HG02759 (cell line): ENCODE results near the gene HLCS.

Experiments
- ATAC-seq: cut with Tn5 transposase; IDR thresholded peaks from one replicate; pipeline ENCODE4 v1.9.1; 2021; ENCODE audit warnings: mild to moderate bottlenecking, moderate library complexity; ENCODE audit not compliant: unreplicated experiment

HLCS gene

DNA sequence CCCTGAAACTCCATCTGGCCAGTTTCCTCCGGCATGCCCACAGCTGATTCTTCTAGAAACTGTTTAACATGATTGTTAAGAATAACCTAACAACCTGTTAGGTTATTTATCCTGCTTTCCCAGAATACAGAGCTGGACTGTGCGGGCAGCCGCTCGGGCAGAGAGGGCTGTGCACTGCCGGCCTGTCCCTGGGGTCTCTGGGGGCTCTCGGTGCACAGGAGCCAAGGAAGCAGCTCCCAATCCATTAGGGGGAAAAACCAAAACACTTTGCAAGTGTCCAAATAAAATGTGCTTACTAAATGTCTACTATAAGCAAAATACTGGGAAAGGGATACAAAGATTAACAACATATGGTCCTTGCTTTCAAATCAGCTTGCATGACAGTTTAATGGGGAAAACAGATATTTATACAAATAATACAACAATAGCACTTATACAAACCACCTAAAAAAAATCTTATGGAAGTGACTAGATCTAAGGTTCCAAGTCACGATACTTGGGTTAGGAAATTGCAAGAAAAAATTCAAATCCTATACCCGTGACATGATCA, 50.7 kb downstream of the HLCS start:
- no peak for ATAC-seq

- ATAC-seq, result no peak
Measured at GRCh38 chr21:36915014-36915695, 51.3 kb downstream of the HLCS start.

GRCh38 chr21:36914244-36915013, 52.0 kb downstream of the HLCS start:
- ATAC-seq, result no peak

- no peak for ATAC-seq
Measured at GRCh38 chr21:36913247-36914169, 53.0 kb downstream of the HLCS start.

DNA sequence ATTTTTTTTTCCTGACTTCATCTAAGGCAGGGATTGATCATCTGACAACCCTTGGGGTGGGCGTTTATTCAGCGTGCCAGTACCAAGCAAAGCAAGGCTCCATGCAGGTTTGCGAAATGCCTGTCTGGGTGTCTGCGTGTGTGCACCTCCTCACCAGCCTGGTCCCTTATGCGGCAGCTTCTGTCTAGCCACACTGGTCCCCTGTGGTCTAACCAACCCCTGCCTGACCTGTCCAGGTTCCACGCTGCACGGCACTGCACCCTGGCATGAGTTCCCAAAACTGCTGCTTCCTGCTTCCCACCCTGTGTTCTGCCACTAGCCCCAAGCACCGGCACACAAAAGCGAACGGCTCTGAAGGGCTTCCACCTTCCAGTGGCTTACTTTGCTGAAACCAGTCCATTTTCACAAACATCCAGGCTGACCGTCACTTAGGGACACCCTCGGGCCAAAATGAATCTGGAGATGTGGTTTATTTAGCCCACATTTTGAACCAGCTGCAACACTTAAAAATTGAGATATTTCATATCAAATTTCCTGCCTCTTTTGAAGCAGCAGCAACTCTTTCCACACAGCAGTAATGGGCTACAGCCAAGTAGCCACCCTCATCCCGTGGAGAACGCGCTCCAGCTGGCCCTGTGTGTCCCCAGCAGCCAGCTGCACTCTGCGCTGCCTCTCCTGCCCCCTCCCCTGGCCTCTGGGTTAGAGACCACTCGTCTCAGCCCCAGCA, 55.7 kb downstream of the HLCS start:
- no peak for ATAC-seq

DNA sequence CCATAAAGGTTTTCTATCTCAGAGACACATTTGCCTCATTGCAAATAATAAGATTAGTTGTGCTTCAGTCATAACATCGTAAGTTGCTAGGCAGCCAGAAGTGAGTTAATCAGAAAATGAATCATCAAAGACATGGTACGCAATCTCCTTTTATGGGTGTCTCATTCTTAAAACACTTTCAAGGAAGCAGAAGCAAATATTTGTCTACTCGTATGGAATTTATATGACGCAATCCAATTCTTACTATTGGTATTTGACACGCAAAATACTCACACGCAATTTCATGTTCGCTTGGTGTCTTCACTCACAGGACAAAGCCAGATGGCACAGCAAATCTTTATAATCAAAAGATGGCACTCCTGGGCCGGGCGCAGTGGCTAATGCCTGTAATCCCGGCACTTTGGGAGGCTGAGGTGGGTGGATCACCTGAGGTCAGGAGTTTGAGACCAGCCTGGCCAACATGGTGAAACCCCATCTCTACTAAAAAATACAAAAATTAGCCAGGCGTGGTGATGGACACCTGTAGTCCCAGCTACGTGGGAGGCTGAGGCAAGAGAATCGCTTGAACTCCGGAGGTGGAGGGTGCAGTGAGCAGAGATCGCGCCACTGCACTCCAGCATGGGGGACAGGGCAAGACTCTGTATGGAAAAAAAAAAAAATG, 56.4 kb downstream of the HLCS start:
- no peak for ATAC-seq

DNA sequence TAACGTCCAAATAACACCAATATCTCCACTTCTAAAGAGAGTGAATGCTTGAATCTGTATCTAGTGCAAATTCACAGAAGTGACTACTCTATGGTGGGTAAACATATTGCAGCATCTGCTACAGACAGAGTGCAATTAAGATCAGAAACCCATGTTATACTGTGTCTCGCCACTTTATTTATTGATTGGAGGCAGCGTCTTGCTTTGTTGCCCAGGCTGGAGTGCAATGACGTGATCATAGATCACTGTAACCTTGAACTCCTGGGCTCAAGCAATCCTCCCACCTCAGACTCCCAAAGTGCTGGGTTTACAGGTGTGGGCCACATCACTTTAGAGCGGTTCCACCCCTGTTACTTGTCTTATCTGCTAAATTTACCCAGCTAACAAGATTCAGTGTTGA, 57.0 kb downstream of the HLCS start:
- no peak for ATAC-seq

DNA sequence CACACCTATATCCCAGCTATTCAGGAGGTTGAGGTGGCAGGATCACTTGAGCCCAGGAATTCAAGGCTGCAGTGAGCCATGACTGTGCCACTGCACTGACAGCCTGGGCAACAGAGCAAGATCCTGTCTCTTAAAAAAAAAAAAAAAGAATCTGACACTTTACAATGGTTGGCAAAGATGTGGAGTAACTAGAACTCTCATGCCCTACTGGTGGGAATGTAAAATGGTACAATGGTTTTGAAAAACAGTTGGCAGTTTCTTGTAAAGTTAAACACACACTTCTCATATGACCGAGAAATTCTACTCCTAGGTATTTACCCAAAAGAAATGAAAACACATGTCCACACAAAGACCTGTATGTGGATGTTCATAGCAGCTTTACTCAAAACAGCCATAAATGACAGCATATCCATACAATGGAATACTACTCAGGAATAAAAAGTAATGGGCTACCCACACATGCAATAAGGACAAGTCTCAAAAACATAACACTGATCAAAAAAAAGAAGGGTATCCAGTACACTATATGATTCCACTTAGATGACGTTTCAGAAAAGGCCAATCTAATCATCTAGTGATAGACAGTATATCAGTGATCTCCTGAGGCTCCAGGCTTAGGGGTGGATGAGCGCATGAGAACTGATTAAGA, 58.1 kb downstream of the HLCS start:
- ATAC-seq, result no peak

- no peak for ATAC-seq
Measured at GRCh38 chr21:36904093-36904666, 62.3 kb downstream of the HLCS start.

DNA sequence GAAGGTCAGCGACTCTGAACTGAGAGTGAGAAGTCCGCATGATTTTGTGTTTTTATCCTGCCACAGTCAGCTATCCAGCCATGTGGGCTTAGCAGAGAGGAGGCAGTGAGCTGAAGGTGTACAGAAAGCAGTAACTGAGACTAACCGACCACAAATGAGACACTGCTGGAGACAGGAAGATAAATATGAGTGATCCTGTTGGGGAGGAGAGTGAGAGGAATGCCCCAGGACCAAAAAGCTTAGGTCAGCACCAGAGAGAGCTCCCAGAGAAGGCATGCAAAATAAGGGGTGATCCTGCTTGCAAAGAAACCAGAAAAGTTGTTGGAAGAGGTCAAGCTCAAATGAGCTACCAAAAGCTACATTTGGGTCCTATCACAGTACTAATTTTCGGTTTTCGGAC, 63.7 kb downstream of the HLCS start:
- ATAC-seq, result no peak

GRCh38 chr21:36902331-36902730, 64.1 kb downstream of the HLCS start:
- ATAC-seq, result no peak

- no peak for ATAC-seq
Measured at GRCh38 chr21:36901575-36901974, 64.9 kb downstream of the HLCS start.

GRCh38 chr21:36893581-36893980, 72.9 kb downstream of the HLCS start:
- ATAC-seq, result no peak

GRCh38 chr21:36892201-36892600, 74.3 kb downstream of the HLCS start:
- ATAC-seq, result no peak

GRCh38 chr21:36891692-36892091, 74.8 kb downstream of the HLCS start:
- no peak for ATAC-seq

DNA sequence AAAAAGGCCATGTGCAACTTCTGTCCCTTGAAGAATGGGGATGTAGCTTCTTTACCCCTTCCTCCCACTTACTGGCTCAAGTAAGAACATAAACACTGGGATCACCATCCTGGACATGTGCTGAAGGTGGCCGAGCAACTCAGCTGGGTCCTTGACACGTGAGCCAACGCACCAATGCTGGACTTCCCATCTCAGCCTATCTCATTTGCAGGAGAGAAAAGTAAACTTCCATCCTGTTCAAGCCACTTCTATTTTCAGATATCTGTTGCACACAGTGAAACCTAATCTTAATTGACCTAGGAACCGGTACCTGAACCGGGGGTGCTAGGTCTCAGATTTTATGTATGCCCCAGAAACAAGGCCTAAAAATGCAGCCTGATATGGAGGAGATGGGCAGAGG, 75.3 kb downstream of the HLCS start:
- no peak for ATAC-seq

- no peak for ATAC-seq
Measured at GRCh38 chr21:36890086-36890485, 76.4 kb downstream of the HLCS start.

GRCh38 chr21:36889401-36889800, 77.1 kb downstream of the HLCS start:
- ATAC-seq, result no peak

- ATAC-seq, result no peak
Measured at GRCh38 chr21:36888466-36888865, 78.0 kb downstream of the HLCS start.
